GM12878 (cell line): ENCODE results near the gene COL24A1.

Source experiments
- EZH2 ChIP-seq: IDR thresholded peaks from 2 replicates; pipeline ENCODE4 v1.6.1; 2012; ENCODE audit warnings: low read depth, mild to moderate bottlenecking, control low read depth, inconsistent platforms, low read length, borderline replicate concordance; ENCODE audit not compliant: control insufficient read depth
- MTA2 ChIP-seq: fragments of 450-650 bp; IDR thresholded peaks from 2 replicates; pipeline ENCODE4 v1.6.1; 2016; ENCODE audit warnings: low read depth, mild to moderate bottlenecking, moderate library complexity
- NFYA ChIP-seq: IDR thresholded peaks from 2 replicates; pipeline ENCODE4 v1.6.1; 2011; ENCODE audit warnings: low read depth, mild to moderate bottlenecking, low read length, improper control_type of control experiment, borderline replicate concordance
- POLR2A ChIP-seq: IDR thresholded peaks from 2 replicates; pipeline ENCODE4 v1.6.1; 2011; ENCODE audit warnings: low read depth, mild to moderate bottlenecking, low read length
- ZNF274 ChIP-seq: IDR thresholded peaks from one replicate; pipeline ENCODE4 v1.8.0; 2011; ENCODE audit not compliant: insufficient read length, insufficient read depth
- TF ChIP-seq, protein P1 (sequence below): IDR thresholded peaks from 2 replicates; pipeline ENCODE4 v1.6.1; 2011; ENCODE audit warnings: low read depth, mild to moderate bottlenecking, low read length, moderate library complexity, borderline replicate concordance; ENCODE audit errors: extremely low read depth
- TF ChIP-seq, protein P2 (sequence below), 3 experiments: IDR thresholded peaks in 2 of 3; conservative IDR thresholded peaks in 1 of 3; 2 replicates each; pipeline ENCODE4 v1.5.1; 2011; ENCODE audit warnings: low read depth in 3 of 3, low read length in 3 of 3, mild to moderate bottlenecking in 3 of 3, control low read depth in 2 of 3, moderate library complexity in 2 of 3, inconsistent platforms in 1 of 3, mixed read lengths in 1 of 3; ENCODE audit not compliant: control insufficient read depth in 2 of 3, insufficient read depth in 1 of 3; ENCODE audit errors: extremely low read depth in 1 of 3

DNA sequence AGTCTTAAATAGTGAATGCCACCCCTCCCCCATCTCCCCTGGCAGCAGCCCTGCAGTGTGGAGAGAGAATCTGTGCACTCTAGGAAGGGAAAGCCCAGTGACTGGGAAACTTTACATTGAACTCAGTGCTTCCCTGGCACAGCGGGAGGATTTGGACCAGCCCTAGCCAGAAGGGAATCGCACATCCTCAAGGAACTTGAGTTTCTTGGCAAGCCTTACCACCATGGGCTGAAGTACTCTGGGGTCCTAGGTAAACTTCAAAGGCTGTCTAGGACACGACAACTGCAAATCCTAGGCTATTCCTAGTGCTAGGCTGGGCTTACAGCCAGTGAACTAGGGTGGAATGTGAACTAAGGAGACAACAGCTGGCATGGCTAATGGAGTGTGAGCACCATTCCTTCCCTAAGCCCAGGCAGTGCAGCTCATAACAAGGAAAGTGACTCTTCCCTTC is 88.3 kb downstream of the COL24A1 start:
- TF ChIP-seq ZNF274 (no peak), POLR2A (no peak), EZH2 (no peak), NFYA (no peak), MTA2 (no peak)
- TF ChIP-seq, protein P1, sequence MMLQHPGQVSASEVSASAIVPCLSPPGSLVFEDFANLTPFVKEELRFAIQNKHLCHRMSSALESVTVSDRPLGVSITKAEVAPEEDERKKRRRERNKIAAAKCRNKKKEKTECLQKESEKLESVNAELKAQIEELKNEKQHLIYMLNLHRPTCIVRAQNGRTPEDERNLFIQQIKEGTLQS, result no peak
- TF ChIP-seq, protein P2, sequence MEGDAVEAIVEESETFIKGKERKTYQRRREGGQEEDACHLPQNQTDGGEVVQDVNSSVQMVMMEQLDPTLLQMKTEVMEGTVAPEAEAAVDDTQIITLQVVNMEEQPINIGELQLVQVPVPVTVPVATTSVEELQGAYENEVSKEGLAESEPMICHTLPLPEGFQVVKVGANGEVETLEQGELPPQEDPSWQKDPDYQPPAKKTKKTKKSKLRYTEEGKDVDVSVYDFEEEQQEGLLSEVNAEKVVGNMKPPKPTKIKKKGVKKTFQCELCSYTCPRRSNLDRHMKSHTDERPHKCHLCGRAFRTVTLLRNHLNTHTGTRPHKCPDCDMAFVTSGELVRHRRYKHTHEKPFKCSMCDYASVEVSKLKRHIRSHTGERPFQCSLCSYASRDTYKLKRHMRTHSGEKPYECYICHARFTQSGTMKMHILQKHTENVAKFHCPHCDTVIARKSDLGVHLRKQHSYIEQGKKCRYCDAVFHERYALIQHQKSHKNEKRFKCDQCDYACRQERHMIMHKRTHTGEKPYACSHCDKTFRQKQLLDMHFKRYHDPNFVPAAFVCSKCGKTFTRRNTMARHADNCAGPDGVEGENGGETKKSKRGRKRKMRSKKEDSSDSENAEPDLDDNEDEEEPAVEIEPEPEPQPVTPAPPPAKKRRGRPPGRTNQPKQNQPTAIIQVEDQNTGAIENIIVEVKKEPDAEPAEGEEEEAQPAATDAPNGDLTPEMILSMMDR (IDR thresholded peaks at IDR 0.05 in 2 of 3, conservative IDR thresholded peaks at IDR 0.05 in 1 of 3; ENCODE audit: control insufficient read depth in 2 of 3, extremely low read depth in 1 of 3, insufficient read depth in 1 of 3, low read depth in 3 of 3, low read length in 3 of 3), result no peak
